Measurements from ENCODE around the gene UNC45B. TPM values are rescaled to one million over a fixed set of nuclear protein-coding genes. Genes with fewer than 3 reads are reported as not detected.

Gene UNC45B
- total and polyA plus RNA-seq, 2 donors (not counting 3 experiments of a cell fraction or from before 2014, with no cell fraction given) = not detected

GRCh38 chr17:35103271-35103670 lies 44.3 kb upstream of the UNC45B start:
- intact Hi-C loops (cut with micrococcal nuclease) (no loop called here), dilution Hi-C loops (cut with MboI; ENCODE audit: extremely low pct_ligation_motif_present, low sequenced_read_pairs) (loop anchor here (25.0 kb wide), 1 partner anchor 116 kb away; the partner anchor contains the start of gene LIG3)
- H4K20me1 ChIP-seq (replicated peaks; ENCODE audit: control insufficient read depth, extremely low read depth, insufficient read depth, low read length) = no peaks in the 10 kb centered on the region
- DNase-seq (ENCODE audit: low read depth, low spot score) = no peak
- H3K27ac ChIP-seq (ENCODE audit: insufficient read depth, low read depth, low read length) = no peak overlapping the region
- no peak overlapping the region for H3K9ac ChIP-seq (replicated peaks; ENCODE audit: extremely low read depth, insufficient read depth, low read length)
- no peak for FAIRE-seq
- POLR2A ChIA-PET = no interaction called here
- H3K4me3 ChIP-seq (replicated peaks in 1 of 3; ENCODE audit: insufficient read depth in 1 of 3, low read depth in 1 of 3, low read length in 3 of 3) = no peak overlapping the region
- no peaks in the 10 kb centered on the region for H3K9me1 ChIP-seq (replicated peaks; ENCODE audit: control insufficient read depth, extremely low read depth, insufficient read depth, low read length)
- CTCF ChIA-PET = interaction anchor here (1.0 to 1.3 kb wide), 2 partner anchors 15 to 683 kb away, joined by 3 read pairs; no protein-coding TSS in a partner anchor
- BruUV-seq (replicated peaks) = no TSS peak
- no peak overlapping the region for H3K4me2 ChIP-seq (ENCODE audit: insufficient read depth, low read length)
- TF ChIP-seq MYC (IDR thresholded peaks at IDR 0.05; ENCODE audit: low read depth, low read length) = no peak
- TF ChIP-seq POLR2A (IDR thresholded peaks at IDR 0.05; ENCODE audit: low read depth, low read length) = no peak
- no peak for TF ChIP-seq POLR2AphosphoS5 (IDR thresholded peaks at IDR 0.05; ENCODE audit: insufficient read depth, low read depth, low read length)
- no peak for TF ChIP-seq MAX (IDR thresholded peaks at IDR 0.05; ENCODE audit: insufficient read depth, insufficient read length)
- no peak for TF ChIP-seq FOS (IDR thresholded peaks at IDR 0.05; ENCODE audit: borderline replicate concordance, insufficient read depth, low read length)
- TF ChIP-seq CTCF (IDR thresholded peaks at IDR 0.05; ENCODE audit: extremely low read depth in 1 of 2, insufficient read depth in 1 of 2, low read depth in 1 of 2, low read length in 2 of 2) = no peak
- no peak for TF ChIP-seq GATA2 (IDR thresholded peaks at IDR 0.05; ENCODE audit: insufficient read depth, insufficient read length, low read depth, low read length)
- no peak for TF ChIP-seq EZH2 (IDR thresholded peaks at IDR 0.05; ENCODE audit: borderline replicate concordance, low read depth, low read length, severe bottlenecking)
- TF ChIP-seq JUN (IDR thresholded peaks at IDR 0.05; ENCODE audit: borderline replicate concordance, insufficient read depth, insufficient read length, low read depth) = no peak
- no peaks in the 10 kb centered on the region for H3K4me1 ChIP-seq (ENCODE audit: control insufficient read depth, extremely low read depth, insufficient read depth, low read length)
- H3K36me3 ChIP-seq (ENCODE audit: control insufficient read depth in 2 of 2, extremely low read depth in 1 of 2, insufficient read depth in 2 of 2, low read length in 2 of 2) = peaks cover 4 to 19% of the 10 kb centered on the region in 2 experiments
- no peaks in the 10 kb centered on the region for H3K27me3 ChIP-seq (ENCODE audit: control insufficient read depth in 2 of 2, insufficient read depth in 2 of 2, low read length in 2 of 2)
- no peak overlapping the region for H2AFZ ChIP-seq (ENCODE audit: low read depth, low read length)
- H3K79me2 ChIP-seq (ENCODE audit: control insufficient read depth, insufficient read depth, low read length) = no peaks in the 10 kb centered on the region
- H3K9me3 ChIP-seq (replicated peaks; ENCODE audit: control insufficient read depth, insufficient read depth, low read length) = no peaks in the 10 kb centered on the region

Data from endothelial cell of umbilical vein (primary cell).